Liver (tissue), 3 donors: Measurements from ENCODE around the gene ACSBG1.

Experiments used
- FOXA1 ChIP-seq: IDR thresholded peaks from 2 replicates; pipeline ENCODE4 v1.6.1; 2016; ENCODE audit warnings: antibody characterized with exemption
- GABPA ChIP-seq, 2 donors: IDR thresholded peaks in 1 of 2; conservative IDR thresholded peaks in 1 of 2; 2 replicates each; pipeline ENCODE4 v1.6.1; 2016; ENCODE audit warnings: antibody characterized with exemption in 2 of 2, mild to moderate bottlenecking in 1 of 2, moderate library complexity in 1 of 2
- JUND ChIP-seq, 2 donors: IDR thresholded peaks; 2 replicates each; pipeline ENCODE4 v1.6.1; 2016; ENCODE audit warnings: antibody characterized with exemption in 2 of 2
- RAD21 ChIP-seq, 2 donors: IDR thresholded peaks; 2 replicates each; pipeline ENCODE4 v1.6.1; 2016; ENCODE audit warnings: antibody characterized with exemption in 2 of 2, mild to moderate bottlenecking in 2 of 2
- YY1 ChIP-seq: IDR thresholded peaks from 2 replicates; pipeline ENCODE4 v1.6.1; 2016; ENCODE audit warnings: antibody characterized with exemption, mild to moderate bottlenecking
- TF ChIP-seq, protein P1 (sequence below): IDR thresholded peaks from 2 replicates; pipeline ENCODE4 v1.6.1; 2016; ENCODE audit warnings: antibody characterized with exemption, mild to moderate bottlenecking
- TF ChIP-seq, protein P2 (sequence below): IDR thresholded peaks from 2 replicates; pipeline ENCODE4 v1.6.1; 2016; ENCODE audit warnings: antibody characterized with exemption
- TF ChIP-seq, protein P3 (sequence below): fragments of 150-350 bp; IDR thresholded peaks from 2 replicates; pipeline ENCODE4 v1.5.1; 2017; ENCODE audit warnings: improper control_type of control experiment, low read depth, low read length; ENCODE audit not compliant: missing input control
- donor health status: healthy.
- donor health status: healthy.

DNA sequence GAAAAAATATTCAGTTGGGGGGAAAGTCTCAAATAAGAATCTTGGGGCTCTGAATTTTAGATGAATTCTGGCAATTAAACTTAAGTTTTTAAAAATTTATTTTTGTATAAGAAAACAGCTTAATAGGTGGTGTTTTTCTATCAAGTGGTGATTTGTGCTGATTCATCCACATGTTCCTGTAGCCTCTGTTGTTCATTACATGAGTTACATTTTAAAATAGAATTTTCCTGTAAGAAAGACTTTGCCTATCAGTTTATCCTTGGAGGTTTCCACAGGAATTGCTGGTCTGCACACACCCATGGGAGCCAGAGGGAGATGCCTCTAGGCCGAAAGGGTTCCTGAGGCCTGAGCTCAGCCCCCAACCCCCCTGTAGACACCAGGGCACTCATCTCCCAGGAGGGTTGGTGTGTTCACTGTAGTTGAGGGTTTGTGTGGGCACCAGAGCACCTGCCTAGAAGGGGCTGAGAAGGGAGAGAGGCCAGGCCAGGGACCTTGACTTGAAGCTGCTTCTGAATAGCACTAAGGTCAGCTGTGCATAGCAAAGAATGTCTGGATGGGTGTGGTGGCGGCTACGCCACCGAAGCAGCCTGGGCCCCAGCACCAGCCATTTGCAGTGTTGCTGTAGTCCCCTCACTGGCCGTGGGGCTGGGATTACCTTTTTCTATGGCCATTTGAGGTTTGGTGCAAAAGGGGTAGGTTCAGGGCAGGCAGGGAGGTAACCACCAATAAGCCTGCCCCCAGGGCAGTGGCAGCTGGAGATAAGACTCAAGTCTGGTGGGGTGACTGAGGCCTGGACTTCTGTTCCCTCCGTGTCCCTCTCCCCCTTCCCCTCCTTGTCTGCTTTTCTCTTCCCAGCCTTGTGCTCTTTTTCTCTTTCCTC, 41.9 kb upstream of the ACSBG1 start:
- no peak for TF ChIP-seq JUND (IDR thresholded peaks at IDR 0.05)
- no peak for TF ChIP-seq YY1
- TF ChIP-seq, protein P1, sequence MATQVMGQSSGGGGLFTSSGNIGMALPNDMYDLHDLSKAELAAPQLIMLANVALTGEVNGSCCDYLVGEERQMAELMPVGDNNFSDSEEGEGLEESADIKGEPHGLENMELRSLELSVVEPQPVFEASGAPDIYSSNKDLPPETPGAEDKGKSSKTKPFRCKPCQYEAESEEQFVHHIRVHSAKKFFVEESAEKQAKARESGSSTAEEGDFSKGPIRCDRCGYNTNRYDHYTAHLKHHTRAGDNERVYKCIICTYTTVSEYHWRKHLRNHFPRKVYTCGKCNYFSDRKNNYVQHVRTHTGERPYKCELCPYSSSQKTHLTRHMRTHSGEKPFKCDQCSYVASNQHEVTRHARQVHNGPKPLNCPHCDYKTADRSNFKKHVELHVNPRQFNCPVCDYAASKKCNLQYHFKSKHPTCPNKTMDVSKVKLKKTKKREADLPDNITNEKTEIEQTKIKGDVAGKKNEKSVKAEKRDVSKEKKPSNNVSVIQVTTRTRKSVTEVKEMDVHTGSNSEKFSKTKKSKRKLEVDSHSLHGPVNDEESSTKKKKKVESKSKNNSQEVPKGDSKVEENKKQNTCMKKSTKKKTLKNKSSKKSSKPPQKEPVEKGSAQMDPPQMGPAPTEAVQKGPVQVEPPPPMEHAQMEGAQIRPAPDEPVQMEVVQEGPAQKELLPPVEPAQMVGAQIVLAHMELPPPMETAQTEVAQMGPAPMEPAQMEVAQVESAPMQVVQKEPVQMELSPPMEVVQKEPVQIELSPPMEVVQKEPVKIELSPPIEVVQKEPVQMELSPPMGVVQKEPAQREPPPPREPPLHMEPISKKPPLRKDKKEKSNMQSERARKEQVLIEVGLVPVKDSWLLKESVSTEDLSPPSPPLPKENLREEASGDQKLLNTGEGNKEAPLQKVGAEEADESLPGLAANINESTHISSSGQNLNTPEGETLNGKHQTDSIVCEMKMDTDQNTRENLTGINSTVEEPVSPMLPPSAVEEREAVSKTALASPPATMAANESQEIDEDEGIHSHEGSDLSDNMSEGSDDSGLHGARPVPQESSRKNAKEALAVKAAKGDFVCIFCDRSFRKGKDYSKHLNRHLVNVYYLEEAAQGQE: no peak
- TF ChIP-seq, protein P2, sequence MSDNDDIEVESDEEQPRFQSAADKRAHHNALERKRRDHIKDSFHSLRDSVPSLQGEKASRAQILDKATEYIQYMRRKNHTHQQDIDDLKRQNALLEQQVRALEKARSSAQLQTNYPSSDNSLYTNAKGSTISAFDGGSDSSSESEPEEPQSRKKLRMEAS: no peak
- no peak for TF ChIP-seq FOXA1
- TF ChIP-seq RAD21 (IDR thresholded peaks at IDR 0.05): no peak
- TF ChIP-seq, protein P3, sequence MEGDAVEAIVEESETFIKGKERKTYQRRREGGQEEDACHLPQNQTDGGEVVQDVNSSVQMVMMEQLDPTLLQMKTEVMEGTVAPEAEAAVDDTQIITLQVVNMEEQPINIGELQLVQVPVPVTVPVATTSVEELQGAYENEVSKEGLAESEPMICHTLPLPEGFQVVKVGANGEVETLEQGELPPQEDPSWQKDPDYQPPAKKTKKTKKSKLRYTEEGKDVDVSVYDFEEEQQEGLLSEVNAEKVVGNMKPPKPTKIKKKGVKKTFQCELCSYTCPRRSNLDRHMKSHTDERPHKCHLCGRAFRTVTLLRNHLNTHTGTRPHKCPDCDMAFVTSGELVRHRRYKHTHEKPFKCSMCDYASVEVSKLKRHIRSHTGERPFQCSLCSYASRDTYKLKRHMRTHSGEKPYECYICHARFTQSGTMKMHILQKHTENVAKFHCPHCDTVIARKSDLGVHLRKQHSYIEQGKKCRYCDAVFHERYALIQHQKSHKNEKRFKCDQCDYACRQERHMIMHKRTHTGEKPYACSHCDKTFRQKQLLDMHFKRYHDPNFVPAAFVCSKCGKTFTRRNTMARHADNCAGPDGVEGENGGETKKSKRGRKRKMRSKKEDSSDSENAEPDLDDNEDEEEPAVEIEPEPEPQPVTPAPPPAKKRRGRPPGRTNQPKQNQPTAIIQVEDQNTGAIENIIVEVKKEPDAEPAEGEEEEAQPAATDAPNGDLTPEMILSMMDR: no peak
- TF ChIP-seq GABPA (IDR thresholded peaks at IDR 0.05 in 1 of 2, conservative IDR thresholded peaks at IDR 0.05 in 1 of 2): no peak
